Activated CD8-positive, alpha-beta memory T cell treated with anti-CD3 and anti-CD28 coated beads, Interleukin-2, amount 50 U/mL, for 48 hours (primary cell): ENCODE measurements around the gene ASAH2B.
"Not testable (repeated sequence)": the region's sequence is repeated elsewhere in the genome, so short reads cannot be mapped to it uniquely, and the experiment has no call there.

Source experiments
- DNase-seq: peaks from one replicate; pipeline ENCODE4 v3.0.0-alpha.2; 2020

ASAH2B gene

GRCh38 chr10:50739618-50740292 is at the start of gene ASAH2B:
Gene ASAH2B (plus strand): TSS chr10:50739936. CDS start chr10:50745131, 5,195 bp downstream.
- peak; percentile 90 for DNase-seq

GRCh38 chr10:50697819-50698218 is 41.9 kb upstream of the ASAH2B start:
- DNase-seq: not testable (repeated sequence)

- not testable (repeated sequence) for DNase-seq
Observed at GRCh38 chr10:50701947-50702346, 37.8 kb upstream of the ASAH2B start.

GRCh38 chr10:50702997-50703396 is 36.7 kb upstream of the ASAH2B start:
- DNase-seq: not testable (repeated sequence)

- not testable (repeated sequence) for DNase-seq
Observed at GRCh38 chr10:50704436-50705079, 35.2 kb upstream of the ASAH2B start.

- DNase-seq: not testable (repeated sequence)
Observed at GRCh38 chr10:50706006-50706405, 33.7 kb upstream of the ASAH2B start.

- not testable (repeated sequence) for DNase-seq
Observed at GRCh38 chr10:50710241-50710640, 29.5 kb upstream of the ASAH2B start.

- not testable (repeated sequence) for DNase-seq
Observed at GRCh38 chr10:50723812-50724211, 15.9 kb upstream of the ASAH2B start.

GRCh38 chr10:50728112-50728511 is 11.6 kb upstream of the ASAH2B start:
- not testable (repeated sequence) for DNase-seq

- DNase-seq: not testable (repeated sequence)
Observed at GRCh38 chr10:50738987-50739617, 634 bp upstream of the ASAH2B start.

- DNase-seq: peak; percentile 56
Observed at GRCh38 chr10:50740293-50740648, 535 bp downstream of the ASAH2B start.

- not testable (repeated sequence) for DNase-seq
Observed at GRCh38 chr10:50742820-50743219, 3.1 kb downstream of the ASAH2B start.

- DNase-seq: not testable (repeated sequence)
Observed at GRCh38 chr10:50766774-50767513, 27.2 kb downstream of the ASAH2B start.

GRCh38 chr10:50772042-50772441 is 32.3 kb downstream of the ASAH2B start:
- not testable (repeated sequence) for DNase-seq

- not testable (repeated sequence) for DNase-seq
Observed at GRCh38 chr10:50774868-50775267, 35.1 kb downstream of the ASAH2B start.

GRCh38 chr10:50780036-50780435 is 40.3 kb downstream of the ASAH2B start:
- DNase-seq: not testable (repeated sequence)

- DNase-seq: not testable (repeated sequence)
Observed at GRCh38 chr10:50782017-50782416, 42.3 kb downstream of the ASAH2B start.

- not testable (repeated sequence) for DNase-seq
Observed at GRCh38 chr10:50787962-50788361, 48.2 kb downstream of the ASAH2B start.

- DNase-seq: no peak
Observed at GRCh38 chr10:50788951-50789945, 49.5 kb downstream of the ASAH2B start.

- no peak for DNase-seq
Observed at GRCh38 chr10:50794490-50794889, 54.8 kb downstream of the ASAH2B start.

- DNase-seq: no peak
Observed at GRCh38 chr10:50796693-50797092, 57.0 kb downstream of the ASAH2B start.

- DNase-seq: no peak
Observed at GRCh38 chr10:50798297-50798696, 58.6 kb downstream of the ASAH2B start.
